GM12892 (cell line): ENCODE measurements around the gene RIPOR2. TPM values are rescaled to one million over a fixed set of nuclear protein-coding genes. Genes with fewer than 3 reads are reported as not detected.
A peak's percentile ranks its signal among the peaks of the same experiment; 100 is the strongest.

Experiments used
- DNase-seq: peaks from one replicate; pipeline ENCODE4 v3.0.0; 2011; ENCODE audit not compliant: insufficient read length
- FAIRE-seq: peaks from 2 replicates; lab custom pipeline; 2011; peaks lifted over from hg19 to GRCh38; lab: Jason Lieb, UNC
- POLR2A ChIP-seq: IDR thresholded peaks from 2 replicates; pipeline ENCODE4 v1.6.1; 2011; ENCODE audit warnings: low read depth, low read length, control low read depth
- POLR2AphosphoS5 ChIP-seq: IDR thresholded peaks from 2 replicates; pipeline ENCODE4 v1.6.1; 2011; ENCODE audit warnings: low read depth, low read length, control low read depth
- TAF1 ChIP-seq: IDR thresholded peaks from 2 replicates; pipeline ENCODE4 v1.6.1; 2011; ENCODE audit warnings: low read depth, mild to moderate bottlenecking, control low read depth, low read length, borderline replicate concordance
- polyA plus RNA-seq: library from polyadenylated mRNA; unstranded; fragments of >200 nt; gene quantifications from one replicate; pipeline ENCODE4 v1.2.1, GENCODE V29; 2012; ENCODE audit warnings: missing spikeins, inconsistent platforms; ENCODE audit not compliant: missing spikeins

The RIPOR2 gene, protein sequence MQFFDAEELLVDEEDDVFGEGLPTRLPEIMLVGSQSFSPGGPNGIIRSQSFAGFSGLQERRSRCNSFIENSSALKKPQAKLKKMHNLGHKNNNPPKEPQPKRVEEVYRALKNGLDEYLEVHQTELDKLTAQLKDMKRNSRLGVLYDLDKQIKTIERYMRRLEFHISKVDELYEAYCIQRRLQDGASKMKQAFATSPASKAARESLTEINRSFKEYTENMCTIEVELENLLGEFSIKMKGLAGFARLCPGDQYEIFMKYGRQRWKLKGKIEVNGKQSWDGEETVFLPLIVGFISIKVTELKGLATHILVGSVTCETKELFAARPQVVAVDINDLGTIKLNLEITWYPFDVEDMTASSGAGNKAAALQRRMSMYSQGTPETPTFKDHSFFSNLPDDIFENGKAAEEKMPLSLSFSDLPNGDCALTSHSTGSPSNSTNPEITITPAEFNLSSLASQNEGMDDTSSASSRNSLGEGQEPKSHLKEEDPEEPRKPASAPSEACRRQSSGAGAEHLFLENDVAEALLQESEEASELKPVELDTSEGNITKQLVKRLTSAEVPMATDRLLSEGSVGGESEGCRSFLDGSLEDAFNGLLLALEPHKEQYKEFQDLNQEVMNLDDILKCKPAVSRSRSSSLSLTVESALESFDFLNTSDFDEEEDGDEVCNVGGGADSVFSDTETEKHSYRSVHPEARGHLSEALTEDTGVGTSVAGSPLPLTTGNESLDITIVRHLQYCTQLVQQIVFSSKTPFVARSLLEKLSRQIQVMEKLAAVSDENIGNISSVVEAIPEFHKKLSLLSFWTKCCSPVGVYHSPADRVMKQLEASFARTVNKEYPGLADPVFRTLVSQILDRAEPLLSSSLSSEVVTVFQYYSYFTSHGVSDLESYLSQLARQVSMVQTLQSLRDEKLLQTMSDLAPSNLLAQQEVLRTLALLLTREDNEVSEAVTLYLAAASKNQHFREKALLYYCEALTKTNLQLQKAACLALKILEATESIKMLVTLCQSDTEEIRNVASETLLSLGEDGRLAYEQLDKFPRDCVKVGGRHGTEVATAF
- 25.6 TPM for polyA plus RNA-seq

- FAIRE-seq (peak; percentile 96), DNase-seq (no peak)
- TF ChIP-seq TAF1 (peak; percentile 55; the same call in 1 of the 2 replicates), POLR2A (peak; percentile 74), POLR2AphosphoS5 (peak; percentile 74)
These were observed at the start of gene RIPOR2 for GRCh38 chr6:24935366-24936152. Gene RIPOR2 (minus strand): TSS chr6:24935960. CDS start chr6:24935898, 62 bp downstream.

- TF ChIP-seq POLR2A, result no peak
- no peak for TF ChIP-seq TAF1
- TF ChIP-seq POLR2AphosphoS5, result no peak
- DNase-seq (no peak), FAIRE-seq (no peak)
These were observed 49.6 kb upstream of the RIPOR2 start for GRCh38 chr6:24985323-24985722.

DNA sequence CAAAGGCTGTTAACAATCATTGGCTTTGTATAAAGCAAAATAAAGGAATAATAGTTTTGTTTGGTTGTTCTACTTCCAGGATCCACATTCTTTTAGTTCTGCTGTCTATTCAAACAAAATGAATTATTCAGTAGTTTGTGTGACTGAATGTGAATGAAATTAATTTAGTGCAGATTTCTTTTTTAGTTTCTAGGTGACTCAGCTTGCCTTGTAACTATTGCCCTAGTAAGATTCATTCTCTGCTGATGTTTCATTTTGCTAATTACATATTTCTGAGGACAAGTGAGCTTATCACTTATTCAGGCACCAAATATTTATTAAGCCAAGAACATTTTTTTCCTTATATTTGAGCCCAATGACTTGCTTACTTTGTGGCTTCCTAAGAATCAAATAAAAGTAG, 46.5 kb upstream of the RIPOR2 start:
- FAIRE-seq, result no peak

DNA sequence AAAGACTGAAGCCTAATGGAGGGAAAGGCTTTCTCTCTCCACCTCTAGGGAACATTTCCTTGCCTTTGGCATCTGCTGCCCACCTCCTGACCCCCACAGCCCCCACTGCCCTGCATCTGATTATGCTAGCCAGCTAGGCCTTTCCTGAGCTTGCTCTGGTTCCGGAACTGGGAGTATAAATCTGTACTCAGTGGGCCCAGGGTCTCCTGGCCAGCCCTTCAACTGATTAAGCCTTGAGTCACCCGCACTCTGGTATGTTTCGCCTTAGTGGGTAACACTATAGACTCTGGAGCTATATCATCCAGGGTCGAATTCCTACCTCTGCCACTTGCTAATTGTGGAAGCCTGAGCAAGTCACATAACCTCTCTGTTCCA, 45.6 kb upstream of the RIPOR2 start:
- DNase-seq, result no peak
- no peak for FAIRE-seq
- no peak for TF ChIP-seq TAF1
- TF ChIP-seq POLR2AphosphoS5, result no peak
- no peak for TF ChIP-seq POLR2A

More for the DNA sequence above, 46.5 kb upstream of the RIPOR2 start:
- TF ChIP-seq POLR2A, result no peak
- no peak for DNase-seq

GRCh38 chr6:24980507-24981385, 45.0 kb upstream of the RIPOR2 start:
- no peak for DNase-seq
- no peak for FAIRE-seq
- TF ChIP-seq POLR2AphosphoS5, result no peak
- no peak for TF ChIP-seq POLR2A
- TF ChIP-seq TAF1, result no peak

DNA sequence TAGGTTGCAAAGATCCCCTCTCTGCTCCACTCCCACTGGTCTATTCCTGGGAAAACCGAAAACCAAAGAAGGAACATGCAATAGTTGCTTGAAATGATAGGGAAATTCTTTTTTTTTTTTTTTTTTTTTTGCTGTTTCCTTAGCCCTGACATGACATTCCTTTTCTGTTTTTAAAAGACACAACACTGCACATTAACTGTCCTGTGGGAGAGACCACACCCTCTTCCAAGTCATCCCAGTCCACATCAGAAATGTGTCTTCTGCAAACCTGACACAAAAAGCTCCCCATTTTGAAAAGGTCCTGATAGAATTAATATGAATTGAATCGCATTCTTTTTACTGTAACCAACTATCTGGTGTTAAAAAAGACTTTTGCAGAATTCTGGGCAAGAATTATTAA, 43.4 kb upstream of the RIPOR2 start:
- FAIRE-seq, result no peak
- no peak for DNase-seq
- TF ChIP-seq POLR2A (no peak), POLR2AphosphoS5 (no peak), TAF1 (no peak)

DNA sequence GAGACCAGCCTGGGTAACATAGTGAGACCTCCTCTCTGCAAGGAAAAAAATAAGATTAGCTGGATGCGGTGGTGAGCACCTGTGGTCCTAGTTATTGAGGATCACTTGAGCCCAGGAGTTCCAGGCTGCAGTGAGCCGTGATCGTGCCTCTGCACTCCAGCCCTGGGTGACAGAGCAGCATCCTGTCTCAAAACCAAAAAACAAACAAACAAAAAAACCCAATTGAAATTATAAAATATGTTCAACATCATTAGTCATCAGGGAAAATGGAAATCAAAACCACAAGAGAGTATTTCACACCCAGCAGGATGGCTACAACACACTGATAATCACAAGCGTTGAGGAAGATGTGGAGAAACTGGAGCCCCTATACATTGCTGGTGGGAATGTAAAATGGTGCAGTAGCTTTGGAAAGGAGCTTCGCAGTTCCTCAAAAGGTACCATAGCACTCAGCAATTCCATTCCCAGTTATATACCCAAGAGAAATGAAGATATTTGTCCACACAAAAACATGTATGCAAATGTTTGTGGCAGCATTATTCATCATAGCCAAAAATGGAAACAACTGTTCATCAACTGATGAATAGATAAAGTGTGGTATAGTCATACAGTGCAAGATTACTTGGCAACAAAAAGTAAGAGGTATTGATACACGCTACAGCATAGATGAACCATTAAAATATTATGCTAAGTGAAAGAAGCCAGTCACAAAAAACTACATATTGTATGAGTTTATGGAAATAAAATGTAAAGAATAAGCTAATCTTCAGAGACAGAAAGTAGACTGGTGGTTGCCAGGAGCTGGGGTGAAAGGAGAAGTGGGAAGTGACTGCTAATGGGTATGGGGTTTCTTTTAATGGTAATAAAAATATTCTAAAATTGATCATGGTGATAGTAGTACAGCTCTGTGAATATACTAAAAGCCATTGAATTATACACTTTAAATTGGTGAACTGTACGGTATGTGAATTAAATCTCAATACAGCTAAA, 38.7 kb upstream of the RIPOR2 start:
- DNase-seq (no peak), FAIRE-seq (peak; percentile 50)
- TF ChIP-seq POLR2A (peak; percentile 46; the same call in 1 of the 2 replicates), POLR2AphosphoS5 (peak; percentile 59; the same call in 1 of the 2 replicates), TAF1 (no peak)

DNA sequence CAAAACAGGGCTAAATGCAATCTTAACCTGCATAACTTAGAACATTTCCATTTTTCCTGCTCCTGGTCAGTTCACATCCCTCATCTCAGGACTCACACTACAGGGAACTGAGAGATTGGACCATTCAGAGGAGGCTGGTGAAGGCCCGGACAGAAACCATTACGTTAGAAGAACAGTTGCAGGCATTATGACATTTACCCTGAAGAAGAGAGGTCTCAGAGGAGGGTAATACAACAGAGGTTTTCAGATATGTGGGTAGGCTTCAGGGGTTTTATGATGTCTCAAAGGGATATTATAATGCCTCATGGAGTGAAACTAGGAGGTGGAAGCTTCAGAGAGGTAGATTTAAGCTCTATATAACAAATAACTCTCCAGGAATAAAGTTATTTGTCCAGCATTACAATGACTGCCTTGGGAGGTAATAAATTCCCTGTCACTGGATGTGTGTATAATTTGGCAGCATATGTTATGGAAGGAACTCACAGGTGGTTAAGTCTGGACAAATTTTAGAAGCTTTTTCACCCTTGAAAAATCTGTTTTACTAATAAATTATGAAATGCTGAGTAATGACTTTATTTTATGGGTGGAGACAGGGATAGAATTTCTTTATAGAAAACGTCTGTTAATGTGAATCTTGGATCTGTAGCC, 36.7 kb upstream of the RIPOR2 start:
- no peak for DNase-seq
- TF ChIP-seq POLR2AphosphoS5 (no peak), TAF1 (no peak), POLR2A (no peak)
- FAIRE-seq, result no peak
